NCI-H1930 (cell line): Measurements from ENCODE around the gene PGGHG.
"Not testable (repeated sequence)": the region's sequence is repeated elsewhere in the genome, so short reads cannot be mapped to it uniquely, and the experiment has no call there.

ENCODE experiments used
- DNase-seq, 2 experiments: peaks; one replicate each; lab custom pipeline; 2025; lab: John Stamatoyannopoulos, UW

PGGHG gene

GRCh38 chr11:288478-289397, at the start of gene PGGHG:
TSS of gene PGGHG (plus strand) at chr11:289126. CDS start at chr11:289817, 691 bp downstream.
- peak in 1 of 2 experiments; percentile 36 for DNase-seq

GRCh38 chr11:240315-240714, 48.6 kb upstream of the PGGHG start:
- DNase-seq, result no peak

- DNase-seq, result no peak
These were observed 47.3 kb upstream of the PGGHG start for GRCh38 chr11:241634-242033.

- no peak for DNase-seq
These were observed 44.5 kb upstream of the PGGHG start for GRCh38 chr11:244376-244775.

GRCh38 chr11:249062-249461, 39.9 kb upstream of the PGGHG start:
- DNase-seq, result no peak

- no peak for DNase-seq
These were observed 38.7 kb upstream of the PGGHG start for GRCh38 chr11:250274-250673.

- DNase-seq, result peak in 1 of 2 experiments; percentile 55
These were observed 38.1 kb upstream of the PGGHG start for GRCh38 chr11:250740-251299.

GRCh38 chr11:251550-251949, 37.4 kb upstream of the PGGHG start:
- DNase-seq, result no peak

GRCh38 chr11:252666-253065, 36.3 kb upstream of the PGGHG start:
- no peak for DNase-seq

- no peak for DNase-seq
These were observed 35.6 kb upstream of the PGGHG start for GRCh38 chr11:253160-253885.

- no peak for DNase-seq
These were observed 35.0 kb upstream of the PGGHG start for GRCh38 chr11:253886-254270.

- no peak for DNase-seq
These were observed 33.8 kb upstream of the PGGHG start for GRCh38 chr11:255176-255575.

GRCh38 chr11:255816-256215, 33.1 kb upstream of the PGGHG start:
- no peak for DNase-seq

GRCh38 chr11:256952-257737, 31.8 kb upstream of the PGGHG start:
- no peak for DNase-seq

- no peak for DNase-seq
These were observed 31.0 kb upstream of the PGGHG start for GRCh38 chr11:257766-258493.

- no peak for DNase-seq
These were observed 29.5 kb upstream of the PGGHG start for GRCh38 chr11:259413-259812.

GRCh38 chr11:261624-262023, 27.3 kb upstream of the PGGHG start:
- no peak for DNase-seq

GRCh38 chr11:266676-267439, 22.1 kb upstream of the PGGHG start:
- no peak for DNase-seq

- DNase-seq, result no peak
These were observed 21.4 kb upstream of the PGGHG start for GRCh38 chr11:267491-267994.

- not testable (repeated sequence) for DNase-seq
These were observed 20.2 kb upstream of the PGGHG start for GRCh38 chr11:268716-269145.
